Fibroblast of the aortic adventitia (primary cell): Measurements from ENCODE around the gene ADCY9. TPM values are rescaled to one million over a fixed set of nuclear protein-coding genes. Genes with fewer than 3 reads are reported as not detected.

ENCODE experiments used
- DNase-seq: peaks from one replicate; pipeline ENCODE4 v3.0.0-alpha.2; 2010; ENCODE audit warnings: low read depth
- H3K4me3 ChIP-seq: 2 replicates; pipeline ENCODE4 v1.5.1; 2011; ENCODE audit warnings: low read depth, mild to moderate bottlenecking, control low read depth, low read length, moderate library complexity
- total RNA-seq: library from RNA; depleted of rRNA; stranded (reverse); fragments of >200 nt; gene quantifications from 2 replicates; pipeline ENCODE4 v1.2.3, GENCODE V29; 2012; ENCODE audit warnings: low replicate concordance
- TF ChIP-seq, protein P1 (sequence below): IDR thresholded peaks from 2 replicates; pipeline ENCODE4 v1.5.1; 2011; ENCODE audit warnings: mild to moderate bottlenecking, low read length, control low read depth, inconsistent platforms; ENCODE audit not compliant: insufficient read depth

Gene ADCY9
- total RNA-seq, 1 donor: 23.6 TPM

DNA sequence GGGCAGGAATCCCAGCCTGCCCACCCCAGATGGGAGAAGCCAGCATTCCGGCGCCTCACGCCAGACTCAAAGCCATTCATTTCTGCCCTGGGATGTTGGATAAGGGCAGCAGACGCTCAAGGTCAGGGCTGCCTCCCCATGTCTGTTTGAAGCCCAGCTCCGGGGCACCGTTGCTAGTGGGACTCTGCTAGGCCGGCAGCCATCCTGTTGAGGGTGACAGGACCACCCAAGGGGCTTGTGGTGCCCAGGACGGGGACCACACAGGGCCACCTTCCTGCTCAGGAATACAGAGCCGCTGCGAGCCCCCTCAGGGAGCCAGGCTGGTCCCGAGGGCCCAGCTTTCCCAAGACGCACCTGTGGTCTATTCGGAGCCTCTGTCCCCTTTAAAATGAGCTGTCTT lies 134.0 kb downstream of the ADCY9 start:
- DNase-seq: no peak
- TF ChIP-seq, protein P1, sequence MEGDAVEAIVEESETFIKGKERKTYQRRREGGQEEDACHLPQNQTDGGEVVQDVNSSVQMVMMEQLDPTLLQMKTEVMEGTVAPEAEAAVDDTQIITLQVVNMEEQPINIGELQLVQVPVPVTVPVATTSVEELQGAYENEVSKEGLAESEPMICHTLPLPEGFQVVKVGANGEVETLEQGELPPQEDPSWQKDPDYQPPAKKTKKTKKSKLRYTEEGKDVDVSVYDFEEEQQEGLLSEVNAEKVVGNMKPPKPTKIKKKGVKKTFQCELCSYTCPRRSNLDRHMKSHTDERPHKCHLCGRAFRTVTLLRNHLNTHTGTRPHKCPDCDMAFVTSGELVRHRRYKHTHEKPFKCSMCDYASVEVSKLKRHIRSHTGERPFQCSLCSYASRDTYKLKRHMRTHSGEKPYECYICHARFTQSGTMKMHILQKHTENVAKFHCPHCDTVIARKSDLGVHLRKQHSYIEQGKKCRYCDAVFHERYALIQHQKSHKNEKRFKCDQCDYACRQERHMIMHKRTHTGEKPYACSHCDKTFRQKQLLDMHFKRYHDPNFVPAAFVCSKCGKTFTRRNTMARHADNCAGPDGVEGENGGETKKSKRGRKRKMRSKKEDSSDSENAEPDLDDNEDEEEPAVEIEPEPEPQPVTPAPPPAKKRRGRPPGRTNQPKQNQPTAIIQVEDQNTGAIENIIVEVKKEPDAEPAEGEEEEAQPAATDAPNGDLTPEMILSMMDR: no peak
- no peak overlapping the region for H3K4me3 ChIP-seq

DNA sequence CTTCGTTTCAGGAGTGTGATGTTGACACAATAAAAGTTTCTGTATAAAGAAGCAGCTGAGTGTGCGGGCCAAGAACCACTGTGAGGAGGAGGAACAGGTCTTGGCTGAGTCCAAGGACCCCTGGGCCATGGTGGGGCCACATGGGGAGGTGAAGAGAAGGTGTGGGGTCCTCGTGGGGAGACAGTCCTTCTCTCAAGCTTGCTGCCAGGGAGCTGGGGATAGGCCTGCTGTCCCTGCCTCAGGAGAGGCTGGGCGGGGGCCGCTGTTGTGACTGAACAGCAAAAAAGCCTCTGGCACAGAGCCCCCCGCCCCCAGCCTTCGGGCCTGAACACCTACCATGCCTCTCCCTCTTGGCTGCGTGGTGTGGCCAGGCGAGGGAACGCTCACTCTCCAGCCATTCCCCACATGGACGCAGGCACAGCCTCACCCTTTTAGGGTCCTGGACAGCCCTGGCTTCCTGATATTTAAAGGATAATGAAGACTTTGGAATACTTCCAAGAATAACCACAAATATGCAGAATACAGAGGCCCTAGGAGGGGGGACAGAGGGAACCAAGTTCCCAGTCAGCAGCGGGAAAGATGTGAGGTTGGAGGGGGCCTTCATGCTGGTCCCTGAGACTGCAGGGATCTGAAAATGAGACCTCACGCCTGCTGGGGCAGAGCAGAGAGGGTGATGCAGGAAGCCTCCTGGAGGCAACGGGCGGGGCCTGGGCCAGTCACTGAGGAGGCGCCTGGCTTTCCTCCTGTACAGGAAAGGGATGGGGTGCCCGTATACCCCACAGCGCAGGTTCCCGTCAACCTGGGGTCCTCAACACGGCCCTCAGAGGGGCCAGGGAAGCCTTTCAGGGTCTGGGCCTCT lies 135.8 kb downstream of the ADCY9 start:
- no peak overlapping the region for H3K4me3 ChIP-seq
- peak; percentile 78 for DNase-seq
- TF ChIP-seq, protein P1: no peak

DNA sequence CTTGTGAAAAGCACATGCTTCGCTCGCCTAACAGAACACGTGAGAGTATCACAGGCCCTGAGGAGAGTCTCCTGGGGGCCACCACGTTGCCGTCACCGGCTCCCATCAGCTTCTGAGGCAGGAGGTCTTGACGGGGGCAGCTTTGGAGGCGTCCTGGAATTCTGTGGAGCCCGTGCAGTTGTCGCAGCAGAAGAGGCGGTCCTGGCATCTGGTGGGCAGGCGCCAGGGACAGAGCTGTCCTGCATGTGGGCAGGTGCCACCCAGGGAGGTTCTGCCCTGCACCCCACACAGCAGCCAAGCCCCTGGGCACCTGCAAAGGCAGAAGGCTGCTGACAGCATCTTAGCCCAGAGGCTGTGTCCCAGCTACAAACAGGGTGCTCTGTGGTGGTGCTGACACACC lies 136.7 kb downstream of the ADCY9 start:
- no peak overlapping the region for H3K4me3 ChIP-seq
- TF ChIP-seq, protein P1: no peak
- no peak for DNase-seq

DNA sequence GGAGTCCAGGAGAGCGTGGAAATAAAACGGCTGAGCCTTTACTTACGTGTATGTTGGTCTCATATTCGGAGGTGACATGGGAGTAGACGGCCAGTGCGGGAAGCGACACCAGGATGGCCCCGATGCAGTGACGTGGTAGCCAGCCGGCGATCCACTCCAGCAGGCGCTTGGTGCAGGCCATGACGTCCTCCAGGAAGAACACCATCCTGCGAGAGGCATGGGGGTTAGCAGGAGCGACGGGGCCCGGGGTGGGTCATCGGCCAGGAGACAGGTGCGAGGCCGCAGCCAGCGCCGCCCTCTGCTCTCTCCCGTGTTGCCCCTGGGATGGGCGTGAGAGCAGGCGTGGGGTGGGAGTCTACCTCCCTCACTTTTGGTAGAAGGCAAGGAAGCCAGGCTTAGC lies 137.2 kb downstream of the ADCY9 start:
- H3K4me3 ChIP-seq: no peak overlapping the region
- no peak for DNase-seq
- TF ChIP-seq, protein P1: no peak

DNA sequence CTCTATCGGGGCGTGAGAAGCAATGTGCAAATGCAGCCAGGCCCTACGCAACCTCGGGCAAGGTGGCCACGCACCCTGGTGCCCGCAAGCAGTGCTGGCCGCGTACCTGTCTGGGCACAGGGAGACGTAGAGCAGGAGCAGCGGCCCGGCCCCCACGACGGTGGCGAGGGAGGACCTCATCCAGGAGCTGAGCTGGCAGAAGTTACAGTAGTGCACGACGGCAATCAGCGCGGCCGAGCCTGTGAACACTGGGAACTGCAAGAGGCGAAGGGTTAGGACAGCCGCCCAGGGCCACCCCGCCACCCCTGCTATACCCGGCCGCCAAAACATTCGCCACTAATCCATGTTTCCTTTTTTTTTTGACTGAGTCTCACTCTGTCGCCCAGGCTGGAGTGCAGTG lies 138.9 kb downstream of the ADCY9 start:
- H3K4me3 ChIP-seq: no peak overlapping the region
- no peak for DNase-seq
- TF ChIP-seq, protein P1: no peak

DNA sequence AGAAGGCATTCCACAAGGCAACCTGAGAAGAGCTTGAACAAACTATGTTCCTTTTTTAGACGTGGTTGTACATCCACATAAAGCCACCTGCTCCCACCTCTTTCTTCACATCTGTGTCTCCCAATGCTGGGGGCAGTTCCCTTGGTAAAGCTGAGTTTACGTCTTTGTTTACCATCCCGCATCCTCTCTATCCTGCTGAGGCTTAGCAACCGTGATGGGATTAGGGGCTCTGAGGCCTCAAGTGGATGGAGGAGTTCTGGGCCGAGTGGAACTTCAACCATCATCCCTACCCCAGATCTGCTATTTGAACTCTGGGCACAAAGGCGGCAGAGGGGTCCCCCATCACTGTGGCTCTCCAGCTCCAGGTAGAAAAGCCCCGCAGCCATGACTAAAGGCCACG lies 141.5 kb downstream of the ADCY9 start:
- TF ChIP-seq, protein P1: no peak
- no peak for DNase-seq
- H3K4me3 ChIP-seq: no peak overlapping the region
